ENCODE results near the gene CARMIL3.

DNA sequence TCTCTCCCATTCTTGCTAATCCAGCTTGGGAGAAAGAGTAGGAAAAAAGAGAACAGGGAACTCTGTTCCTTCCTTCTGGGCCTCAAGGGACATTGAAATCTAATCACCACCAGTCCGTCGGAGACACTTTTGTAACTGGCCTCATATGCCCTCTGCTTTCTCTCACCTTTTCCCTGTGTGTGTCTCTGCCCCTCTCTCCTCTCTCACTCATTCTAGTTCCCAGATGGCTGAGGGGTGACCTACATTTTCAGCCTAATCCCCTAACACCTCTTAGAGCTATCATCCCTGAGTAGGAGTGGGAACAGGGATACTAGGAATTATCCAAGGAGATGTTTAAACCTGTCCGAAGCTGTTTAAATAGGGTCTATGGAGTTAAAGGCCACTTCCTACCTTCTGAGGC is 33.4 kb downstream of the CARMIL3 start:
- TF ChIP-seq POLR2A (IDR thresholded peaks at IDR 0.05; ENCODE audit: low read depth, low read length) = no peak
- TF ChIP-seq POLR2AphosphoS5 (IDR thresholded peaks at IDR 0.05; ENCODE audit: low read depth, low read length) = no peak
- no peak for TF ChIP-seq TAF1 (IDR thresholded peaks at IDR 0.05; ENCODE audit: borderline replicate concordance, low read depth, low read length)
